Measurements from ENCODE around the gene TPM3. TPM values are rescaled to one million over a fixed set of nuclear protein-coding genes. Genes with fewer than 3 reads are reported as not detected.
A peak's percentile ranks its signal among the peaks of the same experiment; 100 is the strongest.

TPM3 gene
- total RNA-seq, 4 donors from 2014 or later: 156 to 192 (median 181) TPM

GRCh38 chr1:154199563-154199879, 7.6 kb upstream of the TPM3 start:
- no peaks in the 10 kb centered on the region for H3K36me3 ChIP-seq
- WGBS: 87% methylated on average over 3 of the region's 3 CpGs
- no peak overlapping the region for H3K4me3 ChIP-seq
- H3K4me1 ChIP-seq: peaks cover 9% of the 10 kb centered on the region
- TF ChIP-seq POLR2AphosphoS5 (IDR thresholded peaks at IDR 0.05): no peak
- no peak for TF ChIP-seq POLR2A (IDR thresholded peaks at IDR 0.05)
- TF ChIP-seq CTCF (IDR thresholded peaks at IDR 0.05): no peak
- TF ChIP-seq EP300 (IDR thresholded peaks at IDR 0.05): no peak
- no peak overlapping the region for H3K27ac ChIP-seq
- no peaks in the 10 kb centered on the region for H3K9me3 ChIP-seq
- no peak for DNase-seq (ENCODE audit: low spot score in 2 of 2)
- no peaks in the 10 kb centered on the region for H3K27me3 ChIP-seq

GRCh38 chr1:154198756-154199562, 7.1 kb upstream of the TPM3 start:
- Histone ChIP-seq H3K9me3 (no peaks in the 10 kb centered on the region), H3K4me1 (peaks cover 13% of the 10 kb centered on the region), H3K27me3 (no peaks in the 10 kb centered on the region), H3K36me3 (no peaks in the 10 kb centered on the region), H3K27ac (no peak overlapping the region), H3K4me3 (no peak overlapping the region)
- TF ChIP-seq CTCF (IDR thresholded peaks at IDR 0.05) (peak; percentile 17 to 47), POLR2A (IDR thresholded peaks at IDR 0.05) (no peak), EP300 (IDR thresholded peaks at IDR 0.05) (no peak), POLR2AphosphoS5 (IDR thresholded peaks at IDR 0.05) (no peak)
- no peak for DNase-seq (ENCODE audit: low spot score in 2 of 2)
- 10% methylated on average over 5 of the region's 5 CpGs for WGBS

- no peaks in the 10 kb centered on the region for H3K27me3 ChIP-seq
- no peaks in the 10 kb centered on the region for H3K9me3 ChIP-seq
- no peak overlapping the region for H3K27ac ChIP-seq
- H3K4me3 ChIP-seq: no peak overlapping the region
- H3K4me1 ChIP-seq: peaks cover 13% of the 10 kb centered on the region
- TF ChIP-seq POLR2A (IDR thresholded peaks at IDR 0.05) (no peak), POLR2AphosphoS5 (IDR thresholded peaks at IDR 0.05) (no peak), EP300 (IDR thresholded peaks at IDR 0.05) (no peak), CTCF (IDR thresholded peaks at IDR 0.05) (no peak)
- DNase-seq (ENCODE audit: low spot score in 2 of 2): peak in 1 of 2 donors; percentile 67
- WGBS: 42% methylated on average over 8 of the region's 8 CpGs
- no peaks in the 10 kb centered on the region for H3K36me3 ChIP-seq
These were observed 1.9 kb upstream of the TPM3 start for GRCh38 chr1:154193821-154194220.

GRCh38 chr1:154192476-154192875, 576 bp upstream of the TPM3 start:
- 62% methylated on average over 3 of the region's 3 CpGs for WGBS
- H3K36me3 ChIP-seq: no peaks in the 10 kb centered on the region
- peaks cover 12% of the 10 kb centered on the region for H3K4me1 ChIP-seq
- H3K27me3 ChIP-seq: no peaks in the 10 kb centered on the region
- H3K9me3 ChIP-seq: no peaks in the 10 kb centered on the region
- no peak overlapping the region for H3K4me3 ChIP-seq
- TF ChIP-seq CTCF (IDR thresholded peaks at IDR 0.05) (no peak), POLR2A (IDR thresholded peaks at IDR 0.05) (no peak), EP300 (IDR thresholded peaks at IDR 0.05) (no peak), POLR2AphosphoS5 (IDR thresholded peaks at IDR 0.05) (no peak)
- no peak for DNase-seq (ENCODE audit: low spot score in 2 of 2)
- H3K27ac ChIP-seq: no peak overlapping the region

GRCh38 chr1:154190550-154190949, 1.4 kb downstream of the TPM3 start:
- WGBS: 44% methylated on average over 1 of the region's 1 CpG
- DNase-seq (ENCODE audit: low spot score in 2 of 2): no peak
- peaks cover 9% of the 10 kb centered on the region for H3K4me1 ChIP-seq
- no peak overlapping the region for H3K4me3 ChIP-seq
- no peak for TF ChIP-seq EP300 (IDR thresholded peaks at IDR 0.05)
- TF ChIP-seq POLR2A (IDR thresholded peaks at IDR 0.05): no peak
- TF ChIP-seq CTCF (IDR thresholded peaks at IDR 0.05): no peak
- TF ChIP-seq POLR2AphosphoS5 (IDR thresholded peaks at IDR 0.05): no peak
- H3K9me3 ChIP-seq: no peaks in the 10 kb centered on the region
- H3K27me3 ChIP-seq: no peaks in the 10 kb centered on the region
- no peaks in the 10 kb centered on the region for H3K36me3 ChIP-seq
- no peak overlapping the region for H3K27ac ChIP-seq
